PFSK-1 (cell line): ENCODE data around the gene ACOX3.

ENCODE experiments used
- FOXP2 ChIP-seq: optimal IDR thresholded peaks from 2 replicates; pipeline ENCODE3; 2011; ENCODE audit warnings: borderline replicate concordance, control low read depth, inconsistent platforms; ENCODE audit not compliant: insufficient read depth; ENCODE audit errors: extremely low read length, extremely low read depth
- POLR2AphosphoS5 ChIP-seq: IDR thresholded peaks from 2 replicates; pipeline ENCODE4 v1.6.1; 2012; ENCODE audit warnings: low read depth, mild to moderate bottlenecking, control low read depth, low read length, moderate library complexity
- SIN3A ChIP-seq: IDR thresholded peaks from 2 replicates; pipeline ENCODE4 v1.6.1; 2012; ENCODE audit warnings: mild to moderate bottlenecking, low read length, moderate library complexity, borderline replicate concordance; ENCODE audit not compliant: insufficient read depth
- TAF1 ChIP-seq: IDR thresholded peaks from 2 replicates; pipeline ENCODE4 v1.6.1; 2012; ENCODE audit warnings: low read length, control low read depth, borderline replicate concordance; ENCODE audit not compliant: insufficient read depth
- TF ChIP-seq, protein P1 (sequence below), 2 experiments: IDR thresholded peaks; 2 replicates each; pipeline versions ENCODE4 v1.6.1 to v1.8.0; 2011 to 2012; ENCODE audit warnings: low read depth in 2 of 2, low read length in 2 of 2, control low read depth in 1 of 2, inconsistent platforms in 1 of 2, mild to moderate bottlenecking in 1 of 2, moderate library complexity in 1 of 2; ENCODE audit not compliant: insufficient read depth in 1 of 2

ACOX3 gene

DNA sequence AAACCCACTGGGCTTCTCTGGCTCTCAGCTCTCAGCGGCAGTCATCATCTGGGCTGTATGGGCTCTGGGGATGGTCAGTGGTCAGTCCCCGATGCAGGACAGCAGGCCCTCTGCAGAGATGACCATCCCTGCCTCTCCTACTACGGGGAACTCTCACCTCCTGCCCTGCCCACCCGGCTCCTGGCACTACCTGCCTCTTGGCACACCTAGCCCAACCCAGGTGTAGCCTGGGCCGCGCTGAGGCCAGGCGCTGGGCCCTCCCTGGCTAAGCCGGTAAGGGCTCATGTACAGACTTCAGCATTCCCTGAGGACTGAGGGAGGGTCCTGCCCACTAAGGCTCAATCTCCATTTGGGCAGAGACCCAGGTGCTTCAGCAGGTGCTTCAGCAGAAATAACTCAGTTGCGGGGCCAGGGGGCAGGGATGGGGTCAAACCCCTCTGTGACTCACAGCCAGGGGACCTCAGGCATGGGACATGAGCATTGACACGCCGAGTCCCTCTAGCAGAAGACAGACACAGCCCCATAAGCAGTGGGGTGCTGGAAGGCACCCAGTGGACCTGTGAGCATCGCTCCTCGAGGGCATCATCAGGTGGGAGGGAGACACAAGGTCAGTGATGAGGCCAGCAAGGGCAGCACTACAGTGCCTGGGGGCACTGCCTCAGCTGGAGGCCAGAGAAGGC lies 71.0 kb downstream of the ACOX3 start:
- TF ChIP-seq SIN3A (no peak), FOXP2 (no peak), TAF1 (no peak), POLR2AphosphoS5 (no peak)
- TF ChIP-seq, protein P1, sequence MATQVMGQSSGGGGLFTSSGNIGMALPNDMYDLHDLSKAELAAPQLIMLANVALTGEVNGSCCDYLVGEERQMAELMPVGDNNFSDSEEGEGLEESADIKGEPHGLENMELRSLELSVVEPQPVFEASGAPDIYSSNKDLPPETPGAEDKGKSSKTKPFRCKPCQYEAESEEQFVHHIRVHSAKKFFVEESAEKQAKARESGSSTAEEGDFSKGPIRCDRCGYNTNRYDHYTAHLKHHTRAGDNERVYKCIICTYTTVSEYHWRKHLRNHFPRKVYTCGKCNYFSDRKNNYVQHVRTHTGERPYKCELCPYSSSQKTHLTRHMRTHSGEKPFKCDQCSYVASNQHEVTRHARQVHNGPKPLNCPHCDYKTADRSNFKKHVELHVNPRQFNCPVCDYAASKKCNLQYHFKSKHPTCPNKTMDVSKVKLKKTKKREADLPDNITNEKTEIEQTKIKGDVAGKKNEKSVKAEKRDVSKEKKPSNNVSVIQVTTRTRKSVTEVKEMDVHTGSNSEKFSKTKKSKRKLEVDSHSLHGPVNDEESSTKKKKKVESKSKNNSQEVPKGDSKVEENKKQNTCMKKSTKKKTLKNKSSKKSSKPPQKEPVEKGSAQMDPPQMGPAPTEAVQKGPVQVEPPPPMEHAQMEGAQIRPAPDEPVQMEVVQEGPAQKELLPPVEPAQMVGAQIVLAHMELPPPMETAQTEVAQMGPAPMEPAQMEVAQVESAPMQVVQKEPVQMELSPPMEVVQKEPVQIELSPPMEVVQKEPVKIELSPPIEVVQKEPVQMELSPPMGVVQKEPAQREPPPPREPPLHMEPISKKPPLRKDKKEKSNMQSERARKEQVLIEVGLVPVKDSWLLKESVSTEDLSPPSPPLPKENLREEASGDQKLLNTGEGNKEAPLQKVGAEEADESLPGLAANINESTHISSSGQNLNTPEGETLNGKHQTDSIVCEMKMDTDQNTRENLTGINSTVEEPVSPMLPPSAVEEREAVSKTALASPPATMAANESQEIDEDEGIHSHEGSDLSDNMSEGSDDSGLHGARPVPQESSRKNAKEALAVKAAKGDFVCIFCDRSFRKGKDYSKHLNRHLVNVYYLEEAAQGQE (IDR thresholded peaks at IDR 0.05; ENCODE audit: insufficient read depth in 1 of 2, low read depth in 2 of 2, low read length in 2 of 2), result no peak

DNA sequence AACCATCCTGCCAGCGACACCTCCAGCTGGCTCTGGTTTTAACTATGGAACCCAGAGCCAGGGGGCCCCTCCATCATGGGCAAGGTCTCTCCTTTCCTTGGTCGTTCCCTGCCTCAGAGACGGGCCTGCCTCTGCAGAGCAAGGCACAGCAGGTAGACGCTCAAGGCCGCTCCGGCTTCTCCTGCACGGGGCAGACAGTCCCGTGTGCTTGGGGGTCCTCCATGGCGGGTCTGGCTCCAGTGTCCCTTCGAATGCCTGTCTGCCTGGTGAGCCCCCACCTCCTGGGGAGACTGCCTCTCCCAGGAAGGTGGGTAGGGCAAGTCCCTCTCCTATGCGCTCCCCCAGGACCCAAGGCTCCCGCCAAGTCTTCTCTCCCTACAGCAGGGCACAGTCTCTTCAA lies 71.5 kb downstream of the ACOX3 start:
- no peak for TF ChIP-seq TAF1
- no peak for TF ChIP-seq FOXP2
- TF ChIP-seq SIN3A, result no peak
- no peak for TF ChIP-seq POLR2AphosphoS5
- TF ChIP-seq, protein P1 (IDR thresholded peaks at IDR 0.05; ENCODE audit: insufficient read depth in 1 of 2, low read depth in 2 of 2, low read length in 2 of 2), result no peak

DNA sequence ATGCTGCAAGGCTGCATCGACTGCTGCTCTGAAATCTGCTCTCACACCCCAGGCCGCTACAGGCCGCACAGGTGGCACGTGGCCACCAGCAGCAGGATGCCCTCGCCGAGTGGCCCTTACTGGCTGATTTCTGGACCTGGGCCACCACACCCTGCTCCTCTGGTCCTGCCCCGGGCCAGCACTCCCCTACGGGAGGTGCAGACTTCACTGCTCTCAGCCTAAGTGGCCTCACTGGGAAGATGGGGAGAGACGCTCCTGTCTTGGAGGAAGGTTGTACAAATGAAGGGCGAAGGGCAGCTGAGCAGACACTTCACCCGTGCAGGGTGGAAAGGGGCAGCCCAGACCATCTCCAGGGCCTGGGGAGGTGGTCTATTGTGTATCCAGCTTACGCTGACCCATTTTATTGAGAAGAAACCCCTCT lies 72.5 kb downstream of the ACOX3 start:
- TF ChIP-seq POLR2AphosphoS5 (no peak), TAF1 (no peak), FOXP2 (no peak), SIN3A (no peak)
- TF ChIP-seq, protein P1 (IDR thresholded peaks at IDR 0.05; ENCODE audit: insufficient read depth in 1 of 2, low read depth in 2 of 2, low read length in 2 of 2), result no peak

DNA sequence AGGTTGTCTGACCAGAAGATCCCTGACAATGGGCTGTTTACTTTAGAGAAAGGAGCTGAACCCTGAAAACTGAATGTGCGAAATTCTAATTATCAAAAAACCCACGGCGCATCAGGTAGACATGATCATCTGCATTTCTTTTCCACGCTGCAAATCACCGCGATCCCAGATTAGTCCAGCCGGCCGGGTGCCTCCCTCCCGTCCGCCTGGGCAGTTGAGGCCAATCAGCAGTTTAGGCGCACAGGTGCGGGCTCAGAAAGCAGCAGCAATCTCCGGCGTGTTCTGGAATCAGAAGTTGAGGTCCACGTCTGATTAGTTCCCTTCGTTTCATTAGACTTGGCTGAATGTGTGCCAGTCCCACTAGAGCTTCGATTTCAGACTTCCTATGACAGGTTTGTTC lies 73.9 kb downstream of the ACOX3 start:
- TF ChIP-seq FOXP2 (no peak), TAF1 (no peak), SIN3A (no peak), POLR2AphosphoS5 (no peak)
- TF ChIP-seq, protein P1 (IDR thresholded peaks at IDR 0.05; ENCODE audit: insufficient read depth in 1 of 2, low read depth in 2 of 2, low read length in 2 of 2), result no peak
